ENCODE results near the gene MOSPD3.
A peak's percentile ranks its signal among the peaks of the same experiment; 100 is the strongest.

MOSPD3 gene

GRCh38 chr7:100575746-100576383 is 36.5 kb upstream of the MOSPD3 start:
- DNase-seq (ENCODE audit: low spot score) = no peak

DNA sequence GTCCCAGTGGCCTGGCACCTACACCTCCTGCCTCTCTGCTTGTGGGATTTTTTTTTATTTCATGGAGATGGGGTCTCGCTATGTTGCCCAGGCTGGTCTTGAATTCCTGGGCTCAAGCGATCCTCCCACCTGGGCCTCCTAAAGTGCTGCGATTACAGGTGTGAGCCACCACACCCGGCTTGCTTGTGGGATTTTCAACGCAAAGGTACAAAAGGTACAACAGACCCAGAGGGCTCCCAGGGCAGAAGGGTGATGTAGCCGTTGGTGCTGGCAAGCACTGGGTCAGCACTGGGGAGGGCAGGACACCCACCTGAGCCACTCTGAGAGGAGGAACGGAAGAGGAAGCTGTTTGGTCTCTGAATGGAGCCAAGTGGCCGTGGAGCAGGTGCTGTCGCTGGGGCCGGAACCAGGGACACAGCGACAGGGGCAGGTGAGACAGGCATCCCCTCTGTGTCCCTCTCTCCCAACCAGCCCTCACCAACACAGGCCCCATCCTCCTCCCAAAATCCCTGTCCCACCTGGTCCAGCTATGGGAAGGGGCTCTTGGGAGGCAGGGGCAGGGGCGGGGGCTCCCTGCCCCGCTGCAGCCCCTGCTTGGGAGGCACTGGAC is 35.9 kb upstream of the MOSPD3 start:
- no peak for DNase-seq (ENCODE audit: low spot score)

GRCh38 chr7:100577103-100577502 is 35.2 kb upstream of the MOSPD3 start:
- no peak for DNase-seq (ENCODE audit: low spot score)

- DNase-seq (ENCODE audit: low spot score) = no peak
Observed at GRCh38 chr7:100577507-100577906, 34.8 kb upstream of the MOSPD3 start.

- no peak for DNase-seq (ENCODE audit: low spot score)
Observed at GRCh38 chr7:100578246-100579183, 33.8 kb upstream of the MOSPD3 start.

- DNase-seq (ENCODE audit: low spot score) = no peak
Observed at GRCh38 chr7:100580466-100581283, 31.7 kb upstream of the MOSPD3 start.

DNA sequence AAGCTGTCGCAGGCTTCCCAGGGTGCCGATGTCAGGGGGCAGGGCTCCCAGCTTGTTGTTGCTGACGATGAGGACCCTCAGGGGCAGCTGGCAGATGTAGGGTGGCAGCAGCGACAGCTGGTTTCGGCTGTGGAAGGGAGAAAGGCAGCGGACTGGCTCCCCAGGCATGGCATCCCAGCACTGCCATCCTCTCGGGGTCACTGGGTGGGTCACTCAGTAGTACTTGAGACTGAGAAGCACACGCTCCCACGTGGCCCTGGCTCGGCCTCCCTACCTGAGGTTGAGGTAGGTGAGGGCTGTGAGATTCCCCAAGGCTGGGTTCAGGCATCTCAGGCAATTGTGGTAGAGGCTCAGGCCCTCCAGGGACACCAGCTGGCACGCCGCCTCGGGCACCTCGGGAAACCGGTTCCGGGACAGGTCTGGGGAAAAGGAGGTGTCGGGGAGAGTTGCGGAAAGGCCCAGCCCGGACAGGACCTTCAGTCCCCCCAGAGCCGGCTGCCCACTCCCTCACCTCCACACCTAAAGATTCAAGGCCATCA is 30.2 kb upstream of the MOSPD3 start:
- no peak for DNase-seq (ENCODE audit: low spot score)

GRCh38 chr7:100582650-100583049 is 29.7 kb upstream of the MOSPD3 start:
- no peak for DNase-seq (ENCODE audit: low spot score)

- DNase-seq (ENCODE audit: low spot score) = peak; percentile 88
Observed at GRCh38 chr7:100583132-100584053, 28.9 kb upstream of the MOSPD3 start.

- no peak for DNase-seq (ENCODE audit: low spot score)
Observed at GRCh38 chr7:100584054-100584682, 28.2 kb upstream of the MOSPD3 start.

DNA sequence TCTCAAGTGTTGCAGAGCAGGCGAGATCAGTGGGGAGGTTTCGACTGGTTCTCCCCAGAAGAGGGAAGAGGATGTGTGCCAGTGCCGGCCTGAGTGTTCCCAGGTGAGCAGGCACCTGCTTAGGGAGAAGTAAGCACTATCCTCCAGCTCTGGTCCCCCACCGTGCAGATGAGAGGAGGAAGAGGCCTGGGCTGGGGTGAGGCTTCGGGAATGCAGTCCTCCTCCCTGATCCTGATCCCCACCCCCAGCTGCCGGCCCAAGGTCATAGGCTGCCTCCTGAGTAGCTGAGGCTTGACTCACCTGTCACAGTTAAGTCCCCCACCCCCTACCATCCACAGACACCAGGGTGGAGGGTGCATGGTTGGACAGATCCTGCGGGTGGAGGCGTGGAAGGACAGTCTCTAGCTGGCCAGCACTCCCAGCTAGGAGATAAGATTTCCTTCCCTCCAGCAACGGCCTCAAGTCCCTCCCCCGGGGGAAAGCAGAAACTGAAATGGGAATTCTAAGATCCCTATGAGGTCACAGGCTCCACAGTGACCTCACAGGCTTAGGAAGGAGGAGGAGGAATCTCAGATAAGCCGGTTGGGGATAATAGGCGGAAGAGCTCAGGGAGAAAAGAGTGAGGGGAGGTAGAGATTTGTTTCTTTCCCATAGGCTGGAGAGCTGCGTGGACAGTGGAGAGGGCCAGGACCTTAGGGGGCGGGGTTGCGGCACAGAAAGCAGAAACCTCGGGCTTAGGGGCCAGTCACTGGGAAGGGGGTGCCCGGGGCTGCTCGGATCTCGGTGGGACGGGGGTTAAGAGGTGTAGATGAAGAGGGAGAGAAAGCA is 27.4 kb upstream of the MOSPD3 start:
- peak; percentile 45 for DNase-seq (ENCODE audit: low spot score)

DNA sequence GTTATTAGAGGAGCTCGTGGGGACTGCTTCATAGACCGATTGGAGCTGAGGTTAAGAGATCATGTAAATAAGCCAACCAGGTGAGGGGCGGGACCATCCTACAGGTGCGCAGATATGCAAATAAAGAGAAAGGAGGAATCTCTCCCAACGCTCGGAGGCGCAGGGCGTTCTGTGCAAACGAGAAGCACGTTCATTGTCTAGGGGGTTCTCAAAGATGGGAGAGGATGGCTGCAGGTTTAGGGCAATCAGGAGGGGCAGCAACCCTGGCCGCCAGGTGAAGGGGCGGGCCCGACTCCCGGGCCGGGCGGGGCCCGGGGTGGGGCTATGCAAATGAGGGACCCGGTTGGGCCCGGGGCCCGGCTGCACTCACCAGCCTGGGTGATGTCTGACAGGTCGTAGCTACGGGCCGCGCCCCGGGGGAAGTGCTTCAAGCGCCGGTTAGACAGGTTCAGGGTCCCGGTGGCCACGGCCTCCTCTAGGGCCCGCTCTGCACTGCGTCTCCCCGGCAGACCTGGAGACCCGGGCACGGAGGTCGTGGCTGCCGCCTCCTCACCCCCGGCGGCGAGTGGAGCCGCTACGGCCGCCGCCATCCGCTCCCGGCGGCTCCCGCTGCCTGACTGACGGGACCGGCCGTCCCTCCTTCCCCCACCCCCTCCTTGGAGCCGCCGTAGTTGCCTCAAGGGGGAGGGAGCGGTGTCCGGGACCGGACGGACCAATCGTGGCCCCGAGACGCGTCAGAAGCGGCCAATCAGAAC is 26.7 kb upstream of the MOSPD3 start, which contains the start of gene LRCH4:
Gene LRCH4 (minus strand): TSS at position 619 of the 755 bp plus-strand sequence. CDS start 29 bp downstream, at position 590.
- no peak for DNase-seq (ENCODE audit: low spot score)

DNA sequence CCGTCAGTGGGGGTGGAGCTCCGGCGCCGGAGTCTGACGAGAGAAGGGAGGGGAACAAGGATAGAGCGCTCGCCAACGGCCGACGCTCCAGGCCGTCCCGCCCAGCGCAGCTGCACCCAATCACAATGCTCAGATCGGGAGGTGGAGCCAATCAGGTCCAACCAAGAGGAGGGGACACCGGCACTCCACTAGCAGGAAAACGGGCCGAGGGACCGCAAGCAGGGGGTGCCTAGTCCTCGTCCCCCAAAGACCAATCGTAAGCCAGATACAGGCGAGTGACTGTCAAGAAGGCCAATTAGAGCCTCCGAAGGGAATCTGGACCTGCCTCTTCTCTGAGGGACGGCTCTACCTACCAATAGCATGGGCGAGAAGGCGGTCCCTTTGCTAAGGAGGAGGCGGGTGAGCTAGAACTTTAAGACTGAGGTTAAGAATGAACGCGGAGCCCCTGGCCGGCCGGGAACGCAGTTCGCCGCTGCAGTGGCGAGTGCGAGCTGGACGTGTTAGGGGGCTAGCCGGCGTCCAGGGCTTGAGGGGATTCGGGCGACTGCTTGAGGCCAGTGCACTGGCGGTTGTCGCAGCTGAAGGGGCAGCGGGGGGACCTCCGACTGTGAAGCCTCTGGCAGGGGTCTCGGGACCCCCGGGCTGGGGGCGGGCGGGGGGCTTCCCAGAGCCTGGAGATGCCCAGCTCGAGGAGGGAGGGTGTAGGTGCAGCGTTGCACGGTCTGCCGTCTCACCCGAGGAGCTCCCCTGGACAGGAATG is 25.9 kb upstream of the MOSPD3 start, which contains the start of gene FBXO24:
Gene FBXO24 (plus strand): TSS at position 63 of the 760 bp plus-strand sequence. CDS start 298 bp downstream, at position 361.
- DNase-seq (ENCODE audit: low spot score) = peak; percentile 99

GRCh38 chr7:100588438-100588837 is 23.9 kb upstream of the MOSPD3 start:
- DNase-seq (ENCODE audit: low spot score) = no peak

GRCh38 chr7:100589341-100589947 is 22.9 kb upstream of the MOSPD3 start:
- no peak for DNase-seq (ENCODE audit: low spot score)

DNA sequence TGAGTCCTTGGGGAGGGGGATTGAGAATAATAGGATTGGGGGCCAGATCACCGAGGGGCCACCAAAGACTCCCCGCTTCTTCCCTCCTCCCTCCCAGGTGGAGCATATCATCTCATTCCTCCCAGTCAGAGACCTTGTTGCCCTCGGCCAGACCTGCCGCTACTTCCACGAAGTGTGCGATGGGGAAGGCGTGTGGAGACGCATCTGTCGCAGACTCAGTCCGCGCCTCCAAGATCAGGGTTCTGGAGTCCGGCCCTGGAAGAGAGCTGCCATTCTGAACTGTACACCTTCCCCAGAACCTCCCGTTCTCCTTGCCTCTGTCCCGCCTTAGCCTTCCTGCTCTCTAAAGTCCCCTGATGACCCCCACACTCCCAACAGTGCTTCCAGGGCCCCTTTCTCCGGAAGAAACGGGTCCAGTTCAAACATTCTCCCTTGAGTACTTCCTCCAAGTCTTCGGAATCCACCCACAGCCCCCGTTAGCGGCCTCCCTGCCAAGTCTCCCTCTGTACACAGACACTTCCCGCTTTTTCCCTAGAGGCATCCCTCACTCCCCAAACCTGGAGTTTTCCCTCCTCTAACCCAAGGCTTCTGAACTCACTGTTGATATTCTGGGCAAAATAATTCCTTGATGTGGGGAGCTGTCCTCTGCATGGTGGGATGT is 22.1 kb upstream of the MOSPD3 start:
- no peak for DNase-seq (ENCODE audit: low spot score)
